ENCODE results near the gene ETFB. TPM values are rescaled to one million over a fixed set of nuclear protein-coding genes. Genes with fewer than 3 reads are reported as not detected.

The ETFB gene
- polyA plus RNA-seq, 1 of the 3 experiments (the other 2 are of a cell fraction) = 169 TPM

DNA sequence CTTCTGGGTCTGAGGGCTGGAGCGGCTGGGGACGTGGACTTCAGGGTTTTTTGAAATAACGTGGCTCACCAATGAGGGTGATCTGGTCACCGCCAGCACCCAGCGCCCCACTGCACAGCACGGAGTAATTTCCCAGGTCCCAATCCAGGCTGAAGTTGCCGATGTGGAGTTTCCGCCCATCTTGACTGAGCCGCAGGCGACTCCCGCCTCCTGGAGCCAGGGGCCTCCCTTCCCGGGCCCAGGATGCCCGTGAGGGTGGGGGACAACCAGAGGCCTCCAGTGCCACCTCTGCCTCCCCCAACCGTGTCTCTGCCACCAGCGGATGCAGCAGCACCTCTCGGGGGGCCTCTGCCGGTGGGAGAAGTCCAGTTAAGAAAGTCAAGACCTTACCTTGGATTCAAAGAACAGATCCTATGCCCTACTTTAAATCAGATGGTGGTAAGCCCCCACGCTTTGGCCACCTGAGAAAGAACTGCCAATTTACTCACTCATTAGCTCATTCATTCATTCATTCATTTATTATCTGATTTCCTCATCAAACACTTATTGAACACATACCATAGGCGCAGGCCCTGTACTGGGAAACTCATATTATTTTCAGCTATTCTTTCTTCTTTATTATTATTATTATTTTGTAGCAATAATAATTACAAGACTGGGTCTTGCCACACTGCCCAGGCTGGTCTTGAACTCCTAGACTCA, 28.2 kb downstream of the ETFB start:
- H3K27ac ChIP-seq (ENCODE audit: low read depth in 2 of 2, low read length in 1 of 2) = no peak overlapping the region
- H3K79me2 ChIP-seq (ENCODE audit: insufficient read depth) = no peaks in the 10 kb centered on the region
- POLR2A ChIA-PET = no interaction called here
- no peaks in the 10 kb centered on the region for H4K20me1 ChIP-seq (ENCODE audit: insufficient read depth)
- H3K9me3 ChIP-seq = no peaks in the 10 kb centered on the region
- H3K4me3 ChIP-seq (ENCODE audit: low read depth in 2 of 2, low read length in 1 of 2) = peak overlapping the region in 1 of 2 experiments; percentile 63; a peak in 2 of 4 replicates
- H3K36me3 ChIP-seq (replicated peaks in 1 of 2; ENCODE audit: control insufficient read depth in 1 of 2, insufficient read depth in 2 of 2, low read length in 1 of 2) = no peaks in the 10 kb centered on the region
- CTCF ChIA-PET = interaction anchor here (0.6 to 2.1 kb wide), 13 partner anchors 9 to 319 kb away, joined by 3 to 7 read pairs (median 3); no protein-coding TSS in a partner anchor
- 85% methylated on average over 6 of the region's 19 CpGs for WGBS (ENCODE audit: low lambda C conversion rate)
- TF ChIP-seq, protein P1, sequence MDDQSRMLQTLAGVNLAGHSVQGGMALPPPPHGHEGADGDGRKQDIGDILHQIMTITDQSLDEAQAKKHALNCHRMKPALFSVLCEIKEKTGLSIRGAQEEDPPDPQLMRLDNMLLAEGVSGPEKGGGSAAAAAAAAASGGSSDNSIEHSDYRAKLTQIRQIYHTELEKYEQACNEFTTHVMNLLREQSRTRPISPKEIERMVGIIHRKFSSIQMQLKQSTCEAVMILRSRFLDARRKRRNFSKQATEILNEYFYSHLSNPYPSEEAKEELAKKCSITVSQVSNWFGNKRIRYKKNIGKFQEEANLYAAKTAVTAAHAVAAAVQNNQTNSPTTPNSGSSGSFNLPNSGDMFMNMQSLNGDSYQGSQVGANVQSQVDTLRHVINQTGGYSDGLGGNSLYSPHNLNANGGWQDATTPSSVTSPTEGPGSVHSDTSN (IDR thresholded peaks at IDR 0.05) = no peak
- no peak for TF ChIP-seq EP300 (IDR thresholded peaks at IDR 0.05; ENCODE audit: borderline replicate concordance in 1 of 2, low read depth in 1 of 2, low read length in 1 of 2)
- TF ChIP-seq, protein P2, sequence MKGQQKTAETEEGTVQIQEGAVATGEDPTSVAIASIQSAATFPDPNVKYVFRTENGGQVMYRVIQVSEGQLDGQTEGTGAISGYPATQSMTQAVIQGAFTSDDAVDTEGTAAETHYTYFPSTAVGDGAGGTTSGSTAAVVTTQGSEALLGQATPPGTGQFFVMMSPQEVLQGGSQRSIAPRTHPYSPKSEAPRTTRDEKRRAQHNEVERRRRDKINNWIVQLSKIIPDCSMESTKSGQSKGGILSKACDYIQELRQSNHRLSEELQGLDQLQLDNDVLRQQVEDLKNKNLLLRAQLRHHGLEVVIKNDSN (IDR thresholded peaks at IDR 0.05; ENCODE audit: borderline replicate concordance, low read depth) = no peak
- TF ChIP-seq, protein P3, sequence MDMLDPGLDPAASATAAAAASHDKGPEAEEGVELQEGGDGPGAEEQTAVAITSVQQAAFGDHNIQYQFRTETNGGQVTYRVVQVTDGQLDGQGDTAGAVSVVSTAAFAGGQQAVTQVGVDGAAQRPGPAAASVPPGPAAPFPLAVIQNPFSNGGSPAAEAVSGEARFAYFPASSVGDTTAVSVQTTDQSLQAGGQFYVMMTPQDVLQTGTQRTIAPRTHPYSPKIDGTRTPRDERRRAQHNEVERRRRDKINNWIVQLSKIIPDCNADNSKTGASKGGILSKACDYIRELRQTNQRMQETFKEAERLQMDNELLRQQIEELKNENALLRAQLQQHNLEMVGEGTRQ (IDR thresholded peaks at IDR 0.05; ENCODE audit: borderline replicate concordance, low read depth, low read length) = no peak
- no peak for TF ChIP-seq RAD21 (IDR thresholded peaks at IDR 0.05; ENCODE audit: low read length)
- no peak for TF ChIP-seq JUND (IDR thresholded peaks at IDR 0.05)
- TF ChIP-seq NRF1 (IDR thresholded peaks at IDR 0.05; ENCODE audit: low read depth, low read length) = no peak
- TF ChIP-seq RXRA (IDR thresholded peaks at IDR 0.05; ENCODE audit: borderline replicate concordance, low read depth) = no peak
- TF ChIP-seq TAF1 (IDR thresholded peaks at IDR 0.05; ENCODE audit: borderline replicate concordance, low read depth, low read length) = no peak
- TF ChIP-seq RFX5 (IDR thresholded peaks at IDR 0.05; ENCODE audit: low read length) = no peak
- no peak for TF ChIP-seq ELF1 (IDR thresholded peaks at IDR 0.05)
- TF ChIP-seq, protein P4, sequence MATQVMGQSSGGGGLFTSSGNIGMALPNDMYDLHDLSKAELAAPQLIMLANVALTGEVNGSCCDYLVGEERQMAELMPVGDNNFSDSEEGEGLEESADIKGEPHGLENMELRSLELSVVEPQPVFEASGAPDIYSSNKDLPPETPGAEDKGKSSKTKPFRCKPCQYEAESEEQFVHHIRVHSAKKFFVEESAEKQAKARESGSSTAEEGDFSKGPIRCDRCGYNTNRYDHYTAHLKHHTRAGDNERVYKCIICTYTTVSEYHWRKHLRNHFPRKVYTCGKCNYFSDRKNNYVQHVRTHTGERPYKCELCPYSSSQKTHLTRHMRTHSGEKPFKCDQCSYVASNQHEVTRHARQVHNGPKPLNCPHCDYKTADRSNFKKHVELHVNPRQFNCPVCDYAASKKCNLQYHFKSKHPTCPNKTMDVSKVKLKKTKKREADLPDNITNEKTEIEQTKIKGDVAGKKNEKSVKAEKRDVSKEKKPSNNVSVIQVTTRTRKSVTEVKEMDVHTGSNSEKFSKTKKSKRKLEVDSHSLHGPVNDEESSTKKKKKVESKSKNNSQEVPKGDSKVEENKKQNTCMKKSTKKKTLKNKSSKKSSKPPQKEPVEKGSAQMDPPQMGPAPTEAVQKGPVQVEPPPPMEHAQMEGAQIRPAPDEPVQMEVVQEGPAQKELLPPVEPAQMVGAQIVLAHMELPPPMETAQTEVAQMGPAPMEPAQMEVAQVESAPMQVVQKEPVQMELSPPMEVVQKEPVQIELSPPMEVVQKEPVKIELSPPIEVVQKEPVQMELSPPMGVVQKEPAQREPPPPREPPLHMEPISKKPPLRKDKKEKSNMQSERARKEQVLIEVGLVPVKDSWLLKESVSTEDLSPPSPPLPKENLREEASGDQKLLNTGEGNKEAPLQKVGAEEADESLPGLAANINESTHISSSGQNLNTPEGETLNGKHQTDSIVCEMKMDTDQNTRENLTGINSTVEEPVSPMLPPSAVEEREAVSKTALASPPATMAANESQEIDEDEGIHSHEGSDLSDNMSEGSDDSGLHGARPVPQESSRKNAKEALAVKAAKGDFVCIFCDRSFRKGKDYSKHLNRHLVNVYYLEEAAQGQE (IDR thresholded peaks at IDR 0.05; ENCODE audit: low read depth, low read length) = no peak
- no peak for TF ChIP-seq MXI1 (IDR thresholded peaks at IDR 0.05; ENCODE audit: low read depth, low read length)
- no peak for TF ChIP-seq SMC3 (IDR thresholded peaks at IDR 0.05; ENCODE audit: low read depth, low read length)
- TF ChIP-seq POLR2AphosphoS5 (IDR thresholded peaks at IDR 0.05; ENCODE audit: low read depth, low read length) = no peak
- TF ChIP-seq SIN3A (IDR thresholded peaks at IDR 0.05; ENCODE audit: borderline replicate concordance, low read depth, low read length) = no peak
- TF ChIP-seq, protein P5, sequence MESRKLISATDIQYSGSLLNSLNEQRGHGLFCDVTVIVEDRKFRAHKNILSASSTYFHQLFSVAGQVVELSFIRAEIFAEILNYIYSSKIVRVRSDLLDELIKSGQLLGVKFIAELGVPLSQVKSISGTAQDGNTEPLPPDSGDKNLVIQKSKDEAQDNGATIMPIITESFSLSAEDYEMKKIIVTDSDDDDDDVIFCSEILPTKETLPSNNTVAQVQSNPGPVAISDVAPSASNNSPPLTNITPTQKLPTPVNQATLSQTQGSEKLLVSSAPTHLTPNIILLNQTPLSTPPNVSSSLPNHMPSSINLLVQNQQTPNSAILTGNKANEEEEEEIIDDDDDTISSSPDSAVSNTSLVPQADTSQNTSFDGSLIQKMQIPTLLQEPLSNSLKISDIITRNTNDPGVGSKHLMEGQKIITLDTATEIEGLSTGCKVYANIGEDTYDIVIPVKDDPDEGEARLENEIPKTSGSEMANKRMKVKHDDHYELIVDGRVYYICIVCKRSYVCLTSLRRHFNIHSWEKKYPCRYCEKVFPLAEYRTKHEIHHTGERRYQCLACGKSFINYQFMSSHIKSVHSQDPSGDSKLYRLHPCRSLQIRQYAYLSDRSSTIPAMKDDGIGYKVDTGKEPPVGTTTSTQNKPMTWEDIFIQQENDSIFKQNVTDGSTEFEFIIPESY (IDR thresholded peaks at IDR 0.05; ENCODE audit: borderline replicate concordance, low read depth) = no peak
- no peak for TF ChIP-seq CHD2 (IDR thresholded peaks at IDR 0.05; ENCODE audit: low read length, partially characterized antibody)
- TF ChIP-seq MEF2A (IDR thresholded peaks at IDR 0.05; ENCODE audit: borderline replicate concordance, low read depth) = no peak
- no peak for TF ChIP-seq FOXM1 (IDR thresholded peaks at IDR 0.05; ENCODE audit: low read depth)
- no peak overlapping the region for H3K9ac ChIP-seq
- H3K27me3 ChIP-seq (ENCODE audit: insufficient read depth) = no peaks in the 10 kb centered on the region
- H2AFZ ChIP-seq (ENCODE audit: low read depth) = peak overlapping the region; percentile 99
- peaks cover 3% of the 10 kb centered on the region for H3F3A ChIP-seq (replicated peaks; ENCODE audit: insufficient read depth)
- H3K4me2 ChIP-seq = peak overlapping the region; percentile 97
- no peak for DNase-seq
- no peaks in the 10 kb centered on the region for H3K9me2 ChIP-seq
- peaks cover 0 to 8% of the 10 kb centered on the region in 2 experiments; a peak in 1 of 4 replicates for H3K4me1 ChIP-seq (ENCODE audit: control insufficient read depth in 1 of 2, insufficient read depth in 2 of 2, low read depth in 1 of 2, low read length in 1 of 2)
